Choroid plexus epithelial cell (primary cell): ENCODE results near the gene BDKRB2.

Source experiments
- DNase-seq: peaks from one replicate; pipeline ENCODE4 v3.0.0-alpha.2; 2010; ENCODE audit warnings: low read depth
- H3K4me3 ChIP-seq: 2 replicates; pipeline ENCODE4 v1.5.1; 2011; ENCODE audit warnings: low read depth, mild to moderate bottlenecking, control low read depth, low read length, moderate library complexity
- CTCF ChIP-seq: conservative IDR thresholded peaks from 2 replicates; pipeline ENCODE4 v1.5.1; 2011; ENCODE audit warnings: low read depth, mild to moderate bottlenecking, control low read depth, inconsistent platforms, low read length, moderate library complexity

BDKRB2 gene

DNA sequence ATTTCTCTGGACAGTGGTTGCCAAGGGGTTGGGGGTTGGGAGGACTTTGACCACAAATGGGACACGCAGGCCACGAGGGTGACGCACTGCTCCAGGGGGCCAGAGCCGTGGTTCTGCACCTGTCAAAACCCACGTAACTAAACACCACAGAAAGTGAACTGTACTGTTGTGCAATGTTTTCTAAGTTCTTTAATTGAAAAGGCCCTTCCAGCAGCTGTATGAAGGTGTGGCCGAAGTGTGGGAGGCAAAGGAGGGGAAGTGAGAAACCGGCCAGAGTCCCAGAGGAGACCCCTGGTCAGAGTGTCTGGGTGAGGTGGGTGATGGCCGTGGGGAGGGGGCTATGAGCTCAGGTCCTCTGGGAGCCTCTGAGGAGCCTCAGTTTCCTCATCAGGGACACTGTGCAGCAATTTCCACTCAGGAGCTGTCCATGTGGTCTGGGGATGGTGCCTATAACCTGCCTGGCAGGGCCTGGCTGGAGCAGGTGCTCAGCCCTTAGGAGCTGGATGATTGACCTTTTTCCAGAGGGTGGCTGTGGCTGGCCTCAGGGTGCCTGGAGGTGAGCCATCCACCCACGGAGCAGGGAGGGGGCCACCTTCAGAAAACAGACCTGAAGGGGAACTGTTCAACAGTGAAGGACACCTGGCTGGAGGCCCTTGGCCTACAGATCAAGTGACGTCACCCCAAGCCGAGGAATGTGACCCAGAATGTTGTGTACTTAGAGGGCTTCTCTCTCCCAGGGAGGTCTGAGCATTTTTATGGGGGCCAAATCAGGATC, 9.8 kb upstream of the BDKRB2 start:
- no peak overlapping the region for H3K4me3 ChIP-seq
- TF ChIP-seq CTCF = no peak
- peak; percentile 48 for DNase-seq

GRCh38 chr14:96195441-96196081, 9.1 kb upstream of the BDKRB2 start:
- no peak for TF ChIP-seq CTCF
- H3K4me3 ChIP-seq = no peak overlapping the region
- DNase-seq = no peak

DNA sequence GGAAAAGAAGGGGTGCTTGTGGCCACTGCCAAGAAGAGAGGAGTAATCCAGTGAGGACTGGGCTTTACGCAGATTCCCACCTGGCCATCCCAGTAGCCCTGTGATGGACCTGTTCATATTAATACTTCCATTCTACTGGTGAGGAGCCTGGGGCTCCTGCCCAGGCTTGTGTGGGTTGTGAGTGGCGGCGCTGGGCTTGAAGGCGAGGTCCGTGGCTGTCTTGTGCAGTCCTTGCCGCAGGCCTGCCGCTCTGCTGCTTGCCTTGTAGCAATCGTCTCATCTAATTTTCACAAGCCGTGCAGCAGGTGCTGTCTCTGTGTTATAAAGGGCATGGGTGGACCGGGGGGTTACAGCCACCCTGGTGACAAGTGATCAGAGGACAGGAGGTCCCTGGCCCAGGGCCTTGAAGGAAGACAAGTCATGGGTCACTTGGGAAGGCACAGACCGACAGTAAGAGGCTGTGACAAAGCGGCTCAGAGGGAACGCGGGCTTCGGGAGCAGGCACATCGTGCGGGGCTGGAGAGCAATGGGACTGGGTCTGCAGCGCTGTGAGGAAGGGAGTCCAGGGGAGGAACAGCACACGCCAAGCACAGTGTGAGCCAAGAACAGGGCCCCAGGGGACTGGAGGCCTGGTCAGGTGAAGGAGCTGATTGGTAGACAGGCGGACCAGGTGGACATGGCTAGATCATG, 7.3 kb upstream of the BDKRB2 start:
- DNase-seq = no peak
- no peak overlapping the region for H3K4me3 ChIP-seq
- TF ChIP-seq CTCF = no peak

- TF ChIP-seq CTCF = no peak
- H3K4me3 ChIP-seq = no peak overlapping the region
- DNase-seq = no peak
These were observed 6.7 kb upstream of the BDKRB2 start for GRCh38 chr14:96197969-96198368.

DNA sequence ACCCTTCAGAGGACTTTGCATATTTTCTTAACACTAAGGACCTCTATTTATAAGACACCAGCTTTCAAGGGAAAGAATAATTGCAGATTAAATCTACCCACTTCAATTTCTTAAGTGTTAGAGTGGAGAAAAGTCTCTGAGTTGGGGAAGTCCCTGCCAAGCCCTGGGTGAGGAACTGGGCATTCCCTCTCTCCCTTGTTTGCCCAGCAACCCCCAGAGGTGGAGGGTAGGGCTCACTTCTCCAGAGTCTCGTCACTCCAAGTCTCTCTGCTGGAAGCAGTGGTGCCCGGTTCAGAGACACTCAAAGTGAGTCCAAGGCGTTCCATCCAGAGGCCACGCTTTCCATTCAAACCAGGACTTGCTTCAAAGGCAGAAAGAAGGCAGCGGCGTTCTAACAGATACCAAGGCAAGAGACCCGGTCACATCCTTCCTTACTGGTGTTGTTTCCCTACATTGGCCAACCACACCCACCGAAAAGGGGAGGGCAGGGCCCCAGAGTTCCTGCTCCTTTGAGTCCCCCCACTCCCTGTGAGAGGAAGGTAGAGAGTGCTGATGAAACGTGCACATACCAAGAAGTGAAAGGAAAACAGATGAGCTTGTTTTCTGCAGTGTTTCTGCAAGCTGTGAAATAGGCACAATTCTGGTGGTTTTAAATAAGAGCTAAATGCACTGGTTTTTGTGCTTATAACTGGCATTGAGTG, 6.1 kb upstream of the BDKRB2 start:
- DNase-seq = peak; percentile 60
- no peak for TF ChIP-seq CTCF
- H3K4me3 ChIP-seq = peak overlapping the region; percentile 22

- no peak for DNase-seq
- H3K4me3 ChIP-seq = no peak overlapping the region
- TF ChIP-seq CTCF = no peak
These were observed 3.5 kb upstream of the BDKRB2 start for GRCh38 chr14:96201157-96201556.
